BE2C (cell line): Measurements from ENCODE around the gene LRRIQ4.

ENCODE experiments used
- DNase-seq: peaks from one replicate; pipeline ENCODE4 v3.0.0-alpha.2; 2020
- H3K27me3 ChIP-seq: fragments of 250-450 bp; sonication (Bioruptor Pico); 2 replicates; pipeline ENCODE4 v1.5.1; 2020; ENCODE audit warnings: mild to moderate bottlenecking
- H3K36me3 ChIP-seq: fragments of 250-450 bp; sonication (Bioruptor Pico); 2 replicates; pipeline ENCODE4 v1.5.1; 2020; ENCODE audit warnings: mild to moderate bottlenecking
- H3K4me1 ChIP-seq: fragments of 250-450 bp; sonication (Bioruptor Pico); 2 replicates; pipeline ENCODE4 v1.5.1; 2020
- H3K4me3 ChIP-seq: 2 replicates; pipeline ENCODE4 v1.5.1; 2011; ENCODE audit warnings: low read depth, low read length
- H3K9me3 ChIP-seq: fragments of 250-450 bp; sonication (Bioruptor Pico); 2 replicates; pipeline ENCODE4 v1.5.1; 2020
- CTCF ChIP-seq: IDR thresholded peaks from 2 replicates; pipeline ENCODE4 v1.5.1; 2012; ENCODE audit warnings: mild to moderate bottlenecking, low read depth, low read length

LRRIQ4 gene

GRCh38 chr3:169780742-169781141 lies 31.9 kb upstream of the LRRIQ4 start:
- Histone ChIP-seq H3K36me3 (peaks cover 91% of the 10 kb centered on the region), H3K27me3 (no peaks in the 10 kb centered on the region), H3K4me3 (no peak overlapping the region), H3K4me1 (no peaks in the 10 kb centered on the region), H3K9me3 (no peaks in the 10 kb centered on the region)
- TF ChIP-seq CTCF, result no peak
- DNase-seq, result no peak

GRCh38 chr3:169781209-169781855 lies 31.3 kb upstream of the LRRIQ4 start:
- no peak overlapping the region for H3K4me3 ChIP-seq
- H3K4me1 ChIP-seq, result no peaks in the 10 kb centered on the region
- peaks cover 90% of the 10 kb centered on the region for H3K36me3 ChIP-seq
- no peak for TF ChIP-seq CTCF
- no peak for DNase-seq
- H3K27me3 ChIP-seq, result no peaks in the 10 kb centered on the region
- no peaks in the 10 kb centered on the region for H3K9me3 ChIP-seq

GRCh38 chr3:169787120-169787519 lies 25.6 kb upstream of the LRRIQ4 start:
- no peaks in the 10 kb centered on the region for H3K27me3 ChIP-seq
- H3K36me3 ChIP-seq, result peaks cover 60% of the 10 kb centered on the region
- TF ChIP-seq CTCF, result no peak
- DNase-seq, result no peak
- no peaks in the 10 kb centered on the region for H3K9me3 ChIP-seq
- H3K4me3 ChIP-seq, result no peak overlapping the region
- H3K4me1 ChIP-seq, result no peaks in the 10 kb centered on the region

GRCh38 chr3:169787791-169788190 lies 24.9 kb upstream of the LRRIQ4 start:
- Histone ChIP-seq H3K9me3 (no peaks in the 10 kb centered on the region), H3K36me3 (peaks cover 55% of the 10 kb centered on the region), H3K4me1 (no peaks in the 10 kb centered on the region), H3K27me3 (no peaks in the 10 kb centered on the region), H3K4me3 (no peak overlapping the region)
- no peak for TF ChIP-seq CTCF
- DNase-seq, result no peak

GRCh38 chr3:169790219-169790618 lies 22.5 kb upstream of the LRRIQ4 start:
- no peak for TF ChIP-seq CTCF
- Histone ChIP-seq H3K36me3 (peaks cover 33% of the 10 kb centered on the region), H3K4me1 (no peaks in the 10 kb centered on the region), H3K4me3 (no peak overlapping the region), H3K9me3 (no peaks in the 10 kb centered on the region), H3K27me3 (no peaks in the 10 kb centered on the region)
- DNase-seq, result no peak

GRCh38 chr3:169790687-169791429 lies 21.8 kb upstream of the LRRIQ4 start:
- no peaks in the 10 kb centered on the region for H3K4me1 ChIP-seq
- DNase-seq, result no peak
- no peaks in the 10 kb centered on the region for H3K9me3 ChIP-seq
- peaks cover 27% of the 10 kb centered on the region for H3K36me3 ChIP-seq
- TF ChIP-seq CTCF, result no peak
- H3K4me3 ChIP-seq, result no peak overlapping the region
- no peaks in the 10 kb centered on the region for H3K27me3 ChIP-seq
